Activated naive CD4-positive, alpha-beta T cell treated with anti-CD3 and anti-CD28 coated beads, Interleukin-2, amount 50 U/mL, for 24 hours (primary cell): ENCODE data around the gene CHAC2.
A peak's percentile ranks its signal among the peaks of the same experiment; 100 is the strongest.
"Not testable (repeated sequence)": the region's sequence is repeated elsewhere in the genome, so short reads cannot be mapped to it uniquely, and the experiment has no call there.

Source experiments
- H3K27ac Mint-ChIP-seq: one replicate; pipeline ENCODE4 v1.8.0; 2021; ENCODE audit warnings: mild to moderate bottlenecking, mixed read lengths
- H3K27me3 Mint-ChIP-seq: one replicate; pipeline ENCODE4 v1.8.0; 2021; ENCODE audit warnings: mixed read lengths
- H3K36me3 Mint-ChIP-seq: one replicate; pipeline ENCODE4 v1.8.0; 2021; ENCODE audit warnings: mixed read lengths
- H3K4me1 Mint-ChIP-seq: one replicate; pipeline ENCODE4 v1.8.0; 2021; ENCODE audit warnings: mixed read lengths
- H3K4me3 Mint-ChIP-seq: one replicate; pipeline ENCODE4 v1.8.0; 2021; ENCODE audit warnings: mild to moderate bottlenecking, mixed read lengths
- H3K9me3 Mint-ChIP-seq: one replicate; pipeline ENCODE4 v1.8.0; 2021; ENCODE audit warnings: mixed read lengths

Gene CHAC2

DNA sequence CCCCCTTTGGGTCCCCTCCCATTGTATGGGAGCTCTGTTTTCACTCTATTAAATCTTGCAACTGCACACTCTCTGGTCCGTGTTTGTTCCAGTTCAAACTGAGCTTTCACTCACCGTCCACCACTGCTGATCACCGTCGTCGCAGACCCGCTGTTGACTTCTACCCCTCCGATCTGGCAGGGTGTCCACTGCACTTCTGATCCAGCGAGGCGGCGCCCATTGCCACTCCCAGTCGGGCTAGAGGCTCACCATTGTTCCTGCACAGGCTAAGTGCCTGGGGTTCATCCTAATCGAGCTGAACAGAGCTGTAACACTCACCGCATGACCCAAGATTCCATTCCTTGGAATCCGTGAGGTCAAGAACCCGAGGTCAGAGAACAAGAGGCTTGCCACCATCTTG lies 11.0 kb upstream of the CHAC2 start:
- H3K27ac Mint-ChIP-seq, result no peak overlapping the region
- no peaks in the 10 kb centered on the region for H3K9me3 Mint-ChIP-seq
- no peak overlapping the region for H3K4me3 Mint-ChIP-seq
- no peaks in the 10 kb centered on the region for H3K27me3 Mint-ChIP-seq
- H3K4me1 Mint-ChIP-seq, result peaks cover 14% of the 10 kb centered on the region
- H3K36me3 Mint-ChIP-seq, result peaks cover 24% of the 10 kb centered on the region

DNA sequence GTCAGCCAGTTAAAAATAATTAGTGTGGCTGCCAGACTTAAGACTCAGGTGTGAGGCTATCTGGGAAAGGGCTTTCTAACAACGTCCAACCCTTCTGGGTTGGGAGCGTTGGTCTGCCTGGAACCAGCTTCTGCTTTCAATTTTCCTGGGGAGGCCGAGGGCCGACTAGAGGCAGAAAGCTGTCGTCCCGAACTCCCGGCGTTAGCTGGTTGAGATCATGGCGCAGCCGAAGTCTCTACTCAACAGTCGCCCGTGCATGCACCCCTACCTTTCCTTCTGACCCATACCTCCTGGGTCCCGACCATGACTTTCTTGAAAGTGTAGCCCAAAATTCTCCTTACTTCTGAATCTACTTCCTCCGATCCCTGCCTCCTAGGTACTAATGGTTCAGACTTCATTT lies 10.4 kb upstream of the CHAC2 start:
- H3K27me3 Mint-ChIP-seq, H3K4me3 Mint-ChIP-seq, H3K9me3 Mint-ChIP-seq, H3K27ac Mint-ChIP-seq, H3K4me1 Mint-ChIP-seq: not testable (repeated sequence)
- H3K36me3 Mint-ChIP-seq, result peaks cover 28% of the 10 kb centered on the region

DNA sequence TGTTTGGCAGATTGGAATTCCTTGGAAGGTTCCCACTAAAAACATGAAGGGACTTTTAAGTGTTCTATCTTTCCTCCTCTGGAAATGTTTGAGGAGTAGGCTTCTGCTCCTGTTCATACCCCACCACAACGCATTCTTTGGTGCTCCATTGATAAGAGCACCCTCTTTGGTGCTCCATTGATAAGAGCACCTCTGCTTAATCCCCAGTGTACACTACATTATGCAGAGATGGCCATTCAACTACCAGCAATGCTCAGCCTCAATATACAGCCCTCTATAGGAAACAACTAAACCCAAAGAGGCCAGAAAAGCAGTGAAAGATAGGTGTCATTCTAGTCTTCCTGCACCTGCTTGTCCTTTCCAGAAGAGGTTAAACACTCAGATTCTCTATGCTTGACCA lies 1.8 kb upstream of the CHAC2 start:
- Mint-ChIP-seq H3K9me3 (no peaks in the 10 kb centered on the region), H3K4me1 (peaks cover 28% of the 10 kb centered on the region), H3K4me3 (no peak overlapping the region), H3K36me3 (peaks cover 8% of the 10 kb centered on the region), H3K27ac (no peak overlapping the region), H3K27me3 (no peaks in the 10 kb centered on the region)

DNA sequence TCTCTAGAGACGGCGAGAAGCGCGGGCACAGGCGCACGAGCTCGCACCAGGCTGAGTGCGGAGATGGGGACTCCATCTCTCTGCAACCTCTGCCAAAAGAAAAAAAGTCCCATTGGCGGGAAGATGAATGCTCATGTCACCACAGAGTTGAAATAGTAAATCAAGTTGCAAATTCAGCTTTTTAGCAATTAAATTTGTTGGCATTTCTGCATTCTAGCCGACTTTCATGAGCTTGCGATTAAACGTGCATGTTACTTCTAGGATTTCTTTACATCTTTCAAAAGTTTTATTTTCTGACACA lies 588 bp downstream of the CHAC2 start:
- Mint-ChIP-seq H3K36me3 (peaks cover 5% of the 10 kb centered on the region), H3K27ac (peak overlapping the region; percentile 96), H3K4me1 (peaks cover 30% of the 10 kb centered on the region), H3K4me3 (peak overlapping the region; percentile 92), H3K27me3 (no peaks in the 10 kb centered on the region), H3K9me3 (no peaks in the 10 kb centered on the region)

GRCh38 chr2:53769318-53769945 lies 1.8 kb downstream of the CHAC2 start:
- no peaks in the 10 kb centered on the region for H3K27me3 Mint-ChIP-seq
- peak overlapping the region; percentile 92 for H3K4me3 Mint-ChIP-seq
- H3K27ac Mint-ChIP-seq, result no peak overlapping the region
- H3K4me1 Mint-ChIP-seq, result peaks cover 36% of the 10 kb centered on the region
- no peaks in the 10 kb centered on the region for H3K9me3 Mint-ChIP-seq
- peaks cover 7% of the 10 kb centered on the region for H3K36me3 Mint-ChIP-seq

DNA sequence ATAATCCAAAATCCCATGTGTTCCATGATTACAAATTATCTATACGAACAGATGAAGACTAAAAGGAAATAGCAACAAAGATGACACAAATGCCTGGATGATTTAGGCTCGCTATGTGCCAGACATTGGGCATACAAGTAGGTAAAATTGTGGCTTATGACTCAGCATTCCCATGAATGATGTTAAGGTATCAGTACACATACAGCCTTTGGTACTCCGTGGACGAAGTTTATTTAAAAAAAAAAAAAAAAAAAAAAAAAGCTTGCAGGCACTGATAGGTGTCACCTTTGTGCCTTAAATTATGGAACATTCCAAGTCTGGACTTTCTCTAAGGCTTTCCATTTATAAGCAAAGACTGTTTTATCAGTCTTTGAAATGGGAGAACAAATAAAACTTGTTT lies 2.7 kb downstream of the CHAC2 start:
- Mint-ChIP-seq H3K27ac (peak overlapping the region; percentile 51), H3K9me3 (no peaks in the 10 kb centered on the region), H3K4me1 (peaks cover 36% of the 10 kb centered on the region), H3K27me3 (no peaks in the 10 kb centered on the region), H3K36me3 (peaks cover 7% of the 10 kb centered on the region), H3K4me3 (peak overlapping the region; percentile 51)

DNA sequence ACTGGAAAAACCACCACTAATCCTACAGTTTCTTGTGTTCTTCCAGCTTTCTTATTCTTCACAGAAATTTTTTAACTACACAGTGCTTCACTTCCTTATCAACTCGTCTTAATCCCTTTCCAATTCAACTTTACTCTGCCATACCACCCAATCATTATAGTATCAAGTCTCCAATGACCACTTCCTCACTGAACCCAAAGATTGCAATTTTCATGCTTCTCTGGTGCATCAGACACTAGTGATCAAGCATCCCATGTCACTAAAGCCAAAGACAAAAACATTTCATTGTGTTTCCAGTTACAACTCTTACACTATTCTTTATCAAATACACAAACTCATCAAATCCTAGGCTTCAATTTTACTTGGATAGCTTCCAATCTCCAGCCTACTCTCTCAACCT lies 9.5 kb downstream of the CHAC2 start:
- Mint-ChIP-seq H3K4me1 (peaks cover 28% of the 10 kb centered on the region), H3K36me3 (peaks cover 17% of the 10 kb centered on the region), H3K27ac (peak overlapping the region; percentile 83), H3K4me3 (no peak overlapping the region), H3K27me3 (no peaks in the 10 kb centered on the region), H3K9me3 (peaks cover 4% of the 10 kb centered on the region)

DNA sequence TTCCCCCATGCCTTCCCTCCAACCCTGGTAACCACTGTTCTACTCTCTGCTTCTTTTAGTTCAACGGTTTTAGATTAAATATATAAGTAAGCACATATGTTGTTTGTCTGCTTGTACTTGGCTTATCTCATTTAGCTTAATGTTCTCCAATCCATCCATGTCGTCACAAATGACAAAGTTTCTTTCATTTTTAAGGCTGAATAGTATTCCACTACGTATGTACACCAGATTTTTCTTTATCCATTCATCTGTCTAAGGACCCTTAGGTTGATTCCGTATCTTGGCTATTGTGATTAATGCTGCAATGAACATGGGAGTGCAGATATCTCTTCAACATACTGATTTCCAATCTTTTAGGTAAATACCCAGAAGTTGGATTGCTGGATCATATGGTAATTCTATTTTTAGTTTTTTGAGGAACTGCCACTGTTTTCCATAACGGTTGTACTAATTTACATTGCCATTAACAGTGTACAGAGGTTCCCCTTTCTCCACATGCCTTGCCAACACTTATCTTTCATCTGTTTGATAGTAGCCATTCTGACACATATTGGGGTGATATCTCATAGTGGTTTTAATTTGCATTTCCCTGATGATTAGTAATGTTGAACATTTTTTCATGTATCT lies 11.0 kb downstream of the CHAC2 start:
- no peaks in the 10 kb centered on the region for H3K27me3 Mint-ChIP-seq
- H3K27ac Mint-ChIP-seq, result peak overlapping the region; percentile 32
- peaks cover 14% of the 10 kb centered on the region for H3K36me3 Mint-ChIP-seq
- H3K4me3 Mint-ChIP-seq, result no peak overlapping the region
- H3K4me1 Mint-ChIP-seq, result peaks cover 34% of the 10 kb centered on the region
- peaks cover 4% of the 10 kb centered on the region for H3K9me3 Mint-ChIP-seq

DNA sequence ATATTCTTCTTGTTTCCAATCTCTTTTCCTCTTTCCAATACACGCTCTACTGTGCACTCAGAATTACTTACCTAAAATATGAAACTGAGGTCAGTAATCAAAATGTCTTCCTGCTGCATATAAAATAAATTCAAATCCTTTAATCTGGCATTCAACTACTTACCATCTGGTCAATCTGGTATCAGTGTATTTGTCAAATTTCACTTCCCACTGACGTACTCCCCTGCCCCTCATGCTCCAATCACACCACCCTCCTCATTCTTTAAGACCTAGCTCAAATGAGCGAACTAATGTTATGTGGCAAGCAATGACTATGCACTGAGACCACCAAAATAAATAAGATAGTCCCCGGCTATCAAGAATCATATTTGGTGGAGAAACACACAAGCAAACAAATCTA lies 12.5 kb downstream of the CHAC2 start:
- H3K4me3 Mint-ChIP-seq, result no peak overlapping the region
- H3K36me3 Mint-ChIP-seq, result peaks cover 12% of the 10 kb centered on the region
- H3K9me3 Mint-ChIP-seq, result peaks cover 4% of the 10 kb centered on the region
- H3K4me1 Mint-ChIP-seq, result peaks cover 41% of the 10 kb centered on the region
- H3K27ac Mint-ChIP-seq, result peak overlapping the region; percentile 61
- no peaks in the 10 kb centered on the region for H3K27me3 Mint-ChIP-seq

DNA sequence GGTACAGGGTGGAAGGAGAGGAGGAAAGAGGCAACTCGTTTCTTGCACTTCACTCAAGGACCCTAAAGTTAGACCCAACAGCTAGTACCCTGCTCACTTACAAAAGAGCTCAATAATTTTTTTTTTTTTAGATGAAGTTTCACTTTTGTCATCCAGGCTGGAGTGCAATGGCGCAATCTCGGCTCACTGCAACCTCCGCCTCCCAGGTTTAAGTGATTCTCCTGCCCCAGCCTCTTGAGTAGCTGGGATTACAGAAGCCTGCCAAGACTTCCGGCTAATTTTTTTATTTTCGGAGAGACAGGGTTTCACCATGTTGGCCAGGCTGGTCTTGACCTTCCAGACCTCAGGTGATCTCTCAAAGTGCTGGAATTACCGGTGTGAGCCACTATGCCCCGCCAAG lies 15.1 kb downstream of the CHAC2 start:
- H3K36me3 Mint-ChIP-seq, result peaks cover 11% of the 10 kb centered on the region
- H3K27ac Mint-ChIP-seq, result no peak overlapping the region
- H3K4me1 Mint-ChIP-seq, result peaks cover 38% of the 10 kb centered on the region
- peaks cover 4% of the 10 kb centered on the region for H3K9me3 Mint-ChIP-seq
- no peak overlapping the region for H3K4me3 Mint-ChIP-seq
- H3K27me3 Mint-ChIP-seq, result no peaks in the 10 kb centered on the region

DNA sequence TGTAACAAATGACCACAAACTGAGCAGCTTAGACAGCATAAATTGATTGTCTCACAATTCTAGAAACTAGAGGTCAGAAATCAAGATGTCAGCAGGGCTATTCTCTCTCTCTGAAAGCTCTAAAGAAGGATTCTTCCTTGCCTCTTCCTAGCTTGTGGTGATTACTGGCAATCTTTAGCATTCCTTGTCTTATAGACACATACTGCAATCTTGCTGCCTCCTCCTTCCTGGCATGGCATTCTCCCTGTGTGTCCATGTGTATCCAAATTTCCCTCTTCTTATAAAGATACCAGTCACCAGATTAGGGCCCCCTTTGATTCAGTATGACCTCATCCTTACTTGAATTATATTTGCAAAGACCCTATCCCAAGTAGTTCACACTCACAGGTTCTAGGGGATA lies 16.8 kb downstream of the CHAC2 start:
- H3K27me3 Mint-ChIP-seq, result no peaks in the 10 kb centered on the region
- no peaks in the 10 kb centered on the region for H3K9me3 Mint-ChIP-seq
- H3K4me1 Mint-ChIP-seq, result peaks cover 40% of the 10 kb centered on the region
- peak overlapping the region; percentile 99 for H3K4me3 Mint-ChIP-seq
- peaks cover 3% of the 10 kb centered on the region for H3K36me3 Mint-ChIP-seq
- peak overlapping the region; percentile 49 for H3K27ac Mint-ChIP-seq

- Mint-ChIP-seq H3K36me3 (no peaks in the 10 kb centered on the region), H3K4me3 (peak overlapping the region; percentile 99), H3K9me3 (no peaks in the 10 kb centered on the region), H3K27me3 (no peaks in the 10 kb centered on the region), H3K27ac (no peak overlapping the region), H3K4me1 (peaks cover 35% of the 10 kb centered on the region)
These were observed 17.8 kb downstream of the CHAC2 start for GRCh38 chr2:53785366-53785765.

DNA sequence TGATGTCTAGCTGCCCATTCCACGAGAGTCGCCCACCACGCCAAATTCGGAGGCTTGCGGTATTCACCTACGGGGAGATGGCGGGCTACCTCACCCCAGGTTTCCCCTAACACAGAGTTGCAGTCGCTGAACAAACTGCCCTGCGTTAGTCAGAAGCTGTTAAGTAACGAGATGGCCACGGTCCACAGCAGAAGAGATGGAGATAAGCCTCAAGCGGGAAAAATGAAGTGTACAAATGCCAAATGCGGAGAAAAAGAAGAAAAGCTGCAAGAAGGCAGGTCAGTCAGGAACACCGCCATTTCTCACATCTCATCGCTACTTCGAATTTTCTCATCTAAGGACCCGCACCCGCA lies 18.7 kb downstream of the CHAC2 start:
- Mint-ChIP-seq H3K27ac (peak overlapping the region; percentile 91), H3K4me3 (peak overlapping the region; percentile 99), H3K36me3 (peaks cover 2% of the 10 kb centered on the region), H3K9me3 (no peaks in the 10 kb centered on the region), H3K4me1 (peaks cover 42% of the 10 kb centered on the region), H3K27me3 (no peaks in the 10 kb centered on the region)

DNA sequence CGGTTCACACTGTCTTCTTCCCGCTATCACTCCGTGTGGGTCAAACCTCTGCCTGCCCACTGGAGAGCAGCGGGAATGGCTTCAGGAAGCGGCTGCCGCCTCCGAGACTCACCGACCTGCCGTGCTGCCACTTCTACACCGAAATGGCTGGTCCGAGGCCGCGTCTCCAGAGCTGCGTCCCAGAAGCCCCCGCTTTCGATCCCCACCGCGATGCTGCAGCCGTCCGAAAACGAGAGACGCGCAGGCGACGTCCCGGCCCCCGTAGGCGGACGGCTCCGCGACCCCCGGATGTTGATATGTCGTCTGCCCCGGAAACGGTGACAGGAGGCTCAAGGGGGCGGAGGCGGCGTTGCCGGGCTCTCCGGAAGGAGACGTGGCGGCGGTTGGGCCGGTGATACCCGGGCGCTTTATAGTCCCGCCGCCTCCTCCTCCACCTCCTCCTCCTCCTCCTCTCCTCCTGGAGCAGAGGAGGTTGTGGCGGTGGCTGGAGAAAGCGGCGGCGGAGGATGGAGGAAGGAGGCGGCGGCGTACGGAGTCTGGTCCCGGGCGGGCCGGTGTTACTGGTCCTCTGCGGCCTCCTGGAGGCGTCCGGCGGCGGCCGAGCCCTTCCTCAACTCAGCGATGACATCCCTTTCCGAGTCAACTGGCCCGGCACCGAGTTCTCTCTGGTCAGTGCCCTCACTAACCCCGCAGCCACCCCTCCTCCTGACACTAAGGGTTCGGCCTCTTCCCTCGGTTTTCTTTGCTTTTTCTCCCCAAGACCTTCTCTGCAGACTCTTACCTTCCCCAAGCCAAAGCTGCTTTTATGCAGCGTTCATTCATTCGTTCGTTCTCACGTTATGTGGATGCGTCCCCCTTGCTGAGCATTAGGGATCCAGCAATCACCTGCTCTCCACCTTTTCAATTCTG lies 19.4 kb downstream of the CHAC2 start, which contains the start of the genes ASB3 and ERLEC1:
TSS of gene ASB3 (minus strand) at position 249 of the 909 bp plus-strand sequence. CDS start 21,381 bp downstream, outside the sequence.
TSS of gene ERLEC1 (plus strand) at position 340 of the 909 bp plus-strand sequence. CDS start at position 507, 167 bp downstream.
- H3K4me3 Mint-ChIP-seq, result peak within 1 kb of the TSS; percentile 99
- peaks cover 2% of the 10 kb centered on the region for H3K36me3 Mint-ChIP-seq
- peak within 1 kb of the TSS; percentile 97 for H3K27ac Mint-ChIP-seq
- H3K4me1 Mint-ChIP-seq, result peaks cover 42% of the 10 kb centered on the region
- H3K27me3 Mint-ChIP-seq, result no peaks in the 10 kb centered on the region
- H3K9me3 Mint-ChIP-seq, result no peaks in the 10 kb centered on the region

DNA sequence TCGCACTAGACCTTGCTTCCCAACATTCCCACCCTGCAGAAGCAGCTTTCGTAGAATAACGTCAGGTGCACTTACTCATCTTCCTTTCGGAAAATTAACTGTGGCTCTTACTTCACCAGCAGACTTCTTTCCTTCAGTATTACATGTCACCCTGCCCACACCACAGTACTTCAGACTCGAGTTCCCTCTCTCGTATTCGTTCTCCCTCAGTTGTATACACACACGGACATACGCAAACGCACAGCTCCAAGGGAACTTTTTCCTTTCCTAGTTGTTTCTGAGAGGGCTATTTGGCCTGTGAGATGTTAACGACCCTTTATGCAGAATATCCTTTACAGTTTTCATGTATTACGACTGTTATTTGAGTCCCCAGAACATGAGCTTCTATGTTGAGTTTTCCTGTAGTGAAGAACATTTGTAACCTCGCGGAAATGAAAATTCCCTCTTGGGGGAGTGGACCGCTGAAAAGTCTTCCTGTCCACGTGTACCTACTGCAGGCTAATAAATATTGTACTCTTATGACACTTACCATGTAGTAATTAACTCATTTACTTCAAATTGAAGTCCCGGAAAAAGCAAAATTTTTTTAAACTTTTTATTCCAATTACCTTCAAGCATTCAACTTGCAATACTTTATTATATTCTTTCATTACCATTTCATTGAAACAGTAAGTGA lies 20.1 kb downstream of the CHAC2 start:
- Mint-ChIP-seq H3K4me3 (peak overlapping the region; percentile 99), H3K27ac (peak overlapping the region; percentile 97), H3K36me3 (peaks cover 2% of the 10 kb centered on the region), H3K4me1 (peaks cover 50% of the 10 kb centered on the region), H3K9me3 (no peaks in the 10 kb centered on the region), H3K27me3 (no peaks in the 10 kb centered on the region)
